Neural cell (in vitro differentiated cells): ENCODE measurements around the gene PRTN3. TPM values are rescaled to one million over a fixed set of nuclear protein-coding genes. Genes with fewer than 3 reads are reported as not detected.
"Not testable (repeated sequence)": the region's sequence is repeated elsewhere in the genome, so short reads cannot be mapped to it uniquely, and the experiment has no call there.

ENCODE experiments used
- H2AFZ ChIP-seq: fragments of 200-600, 300-800 bp; sonication (generic), shearing (Covaris generic); 2 replicates; pipeline ENCODE4 v1.6.0; 2014; ENCODE audit warnings: low read depth, mild to moderate bottlenecking, antibody characterized with exemption, low read length, moderate library complexity
- H3F3A ChIP-seq: fragments of 200-600 bp; shearing (Covaris generic); 2 replicates; pipeline ENCODE4 v1.6.1; 2016; ENCODE audit warnings: mild to moderate bottlenecking, moderate library complexity, mixed read lengths, antibody characterized with exemption, low read length; ENCODE audit not compliant: insufficient read depth, poor library complexity, severe bottlenecking
- H3K27ac ChIP-seq: fragments of 200-600, 300-800 bp; sonication (generic), shearing (Covaris generic); 2 replicates; pipeline ENCODE4 v1.5.1; 2014; ENCODE audit warnings: mild to moderate bottlenecking, low read length, moderate library complexity
- H3K27me3 ChIP-seq: fragments of 300-800, 200-600 bp; sonication (generic), shearing (Covaris generic); 2 replicates; pipeline ENCODE4 v1.6.0; 2014; ENCODE audit warnings: mild to moderate bottlenecking, low read depth, low read length, moderate library complexity; ENCODE audit not compliant: insufficient read depth
- H3K36me3 ChIP-seq: fragments of 300-800, 200-600 bp; sonication (generic), shearing (Covaris generic); 2 replicates; pipeline ENCODE4 v1.5.1; 2014; ENCODE audit warnings: mild to moderate bottlenecking, antibody characterized with exemption, low read length, moderate library complexity; ENCODE audit not compliant: insufficient read depth
- H3K4me2 ChIP-seq: fragments of 300-800, 200-600 bp; sonication (generic), shearing (Covaris generic); 2 replicates; pipeline ENCODE4 v1.6.0; 2014; ENCODE audit warnings: mild to moderate bottlenecking, low read length
- H3K4me3 ChIP-seq: fragments of 300-800, 200-600 bp; sonication (generic), shearing (Covaris generic); 2 replicates; pipeline ENCODE4 v1.5.1; 2014; ENCODE audit warnings: mild to moderate bottlenecking, low read length, moderate library complexity
- H3K79me2 ChIP-seq: fragments of 200-600 bp; shearing (Covaris generic); replicated peaks from 2 replicates; pipeline ENCODE4 v1.6.0; 2014; ENCODE audit warnings: mild to moderate bottlenecking, low read length, moderate library complexity; ENCODE audit not compliant: insufficient read depth
- H3K9ac ChIP-seq: fragments of 300-800, 200-600 bp; sonication (generic), shearing (Covaris generic); 2 replicates; pipeline ENCODE4 v1.6.1; 2016; ENCODE audit warnings: mild to moderate bottlenecking, low read length, mixed read lengths
- H3K9me2 ChIP-seq: fragments of 200-600 bp; shearing (Covaris generic); 2 replicates; pipeline ENCODE4 v1.6.1; 2016; ENCODE audit warnings: mild to moderate bottlenecking, low read length, mixed read lengths; ENCODE audit not compliant: insufficient read depth
- H3K9me3 ChIP-seq: fragments of 200-600, 300-800 bp; sonication (generic), shearing (Covaris generic); 2 replicates; pipeline ENCODE4 v1.6.1; 2016; ENCODE audit warnings: mild to moderate bottlenecking, mixed run types, low read length, moderate library complexity, mixed read lengths
- H4K20me1 ChIP-seq: fragments of 200-600 bp; shearing (Covaris generic); 2 replicates; pipeline ENCODE4 v1.6.1; 2016; ENCODE audit warnings: mild to moderate bottlenecking, mixed run types; ENCODE audit not compliant: insufficient read depth
- EP300 ChIP-seq: fragments of 450-650 bp; conservative IDR thresholded peaks from 2 replicates; pipeline ENCODE4 v1.6.1; 2014; ENCODE audit warnings: antibody characterized with exemption, mild to moderate bottlenecking, moderate library complexity; ENCODE audit not compliant: poor library complexity, severe bottlenecking
- EZH2 ChIP-seq: fragments of 200-600, 300-800 bp; shearing (Covaris generic), sonication (generic); IDR thresholded peaks from 2 replicates; pipeline ENCODE4 v1.6.1; 2014; ENCODE audit warnings: antibody characterized with exemption, low read length, borderline replicate concordance, mild to moderate bottlenecking; ENCODE audit not compliant: insufficient read depth, poor library complexity, severe bottlenecking
- MXI1 ChIP-seq: fragments of 450-650 bp; conservative IDR thresholded peaks from 2 replicates; pipeline ENCODE4 v1.6.1; 2014; ENCODE audit warnings: antibody characterized with exemption, mild to moderate bottlenecking; ENCODE audit not compliant: poor library complexity, severe bottlenecking
- POLR2AphosphoS5 ChIP-seq: IDR thresholded peaks from 2 replicates; pipeline ENCODE4 v1.6.1; 2012
- RAD21 ChIP-seq: fragments of 450-650 bp; conservative IDR thresholded peaks from 2 replicates; pipeline ENCODE4 v1.6.1; 2014; ENCODE audit warnings: antibody characterized with exemption, mild to moderate bottlenecking, moderate library complexity
- SMC3 ChIP-seq: fragments of 450-650 bp; conservative IDR thresholded peaks from 2 replicates; pipeline ENCODE4 v1.6.1; 2014; ENCODE audit warnings: antibody characterized with exemption, mild to moderate bottlenecking, moderate library complexity; ENCODE audit not compliant: poor library complexity
- TAF1 ChIP-seq: IDR thresholded peaks from 2 replicates; pipeline ENCODE4 v1.6.1; 2012; ENCODE audit warnings: low read depth
- polyA plus RNA-seq: library from polyadenylated mRNA; depleted of rRNA; stranded (reverse); fragments of >200 nt; gene quantifications from 2 replicates; pipeline ENCODE4 v1.2.3, GENCODE V29; 2014
- TF ChIP-seq, protein P1 (sequence below): IDR thresholded peaks from 2 replicates; pipeline ENCODE4 v1.6.1; 2012; ENCODE audit warnings: borderline replicate concordance
- TF ChIP-seq, protein P2 (sequence below): fragments of 450-650 bp; IDR thresholded peaks from 2 replicates; pipeline ENCODE4 v1.5.1; 2014; ENCODE audit warnings: antibody characterized with exemption, mild to moderate bottlenecking, moderate library complexity; ENCODE audit not compliant: poor library complexity, severe bottlenecking

PRTN3 gene
- polyA plus RNA-seq, 1 donor from 2014 or later, result not detected

DNA sequence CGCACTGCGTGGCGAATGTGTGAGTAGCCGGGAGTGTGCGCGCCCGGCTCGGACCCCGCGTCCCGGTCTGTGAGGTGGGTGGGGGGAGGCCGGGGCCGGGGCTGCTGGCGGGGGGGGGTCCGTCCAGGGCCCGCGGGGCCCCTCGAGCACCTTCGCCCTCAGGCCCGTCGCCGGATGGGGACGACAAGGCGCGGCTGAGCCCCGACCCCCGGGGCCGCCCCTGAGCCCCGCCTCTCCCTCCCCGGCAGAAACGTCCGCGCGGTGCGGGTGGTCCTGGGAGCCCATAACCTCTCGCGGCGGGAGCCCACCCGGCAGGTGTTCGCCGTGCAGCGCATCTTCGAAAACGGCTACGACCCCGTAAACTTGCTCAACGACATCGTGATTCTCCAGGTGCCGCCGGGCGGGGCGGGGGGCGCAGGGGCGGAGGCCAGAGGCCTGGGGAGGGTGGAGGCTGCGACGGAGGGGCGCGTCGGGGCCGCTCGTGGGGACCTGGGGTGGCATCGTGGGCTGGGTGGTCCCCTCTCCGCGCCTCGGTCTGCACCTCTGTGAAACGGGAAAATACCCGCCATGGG, 12.3 kb downstream of the PRTN3 start:
- no peaks in the 10 kb centered on the region for H3K36me3 ChIP-seq
- H3F3A ChIP-seq, result no peaks in the 10 kb centered on the region
- no peaks in the 10 kb centered on the region for H3K79me2 ChIP-seq
- H3K9ac ChIP-seq, result no peak overlapping the region
- peaks cover under 1% of the 10 kb centered on the region for H3K27me3 ChIP-seq
- no peak overlapping the region for H3K4me3 ChIP-seq
- no peak overlapping the region for H2AFZ ChIP-seq
- H3K9me3 ChIP-seq, result no peaks in the 10 kb centered on the region
- no peaks in the 10 kb centered on the region for H4K20me1 ChIP-seq
- no peak overlapping the region for H3K27ac ChIP-seq
- TF ChIP-seq SMC3, result no peak
- no peak for TF ChIP-seq RAD21
- no peak for TF ChIP-seq TAF1
- TF ChIP-seq, protein P1, sequence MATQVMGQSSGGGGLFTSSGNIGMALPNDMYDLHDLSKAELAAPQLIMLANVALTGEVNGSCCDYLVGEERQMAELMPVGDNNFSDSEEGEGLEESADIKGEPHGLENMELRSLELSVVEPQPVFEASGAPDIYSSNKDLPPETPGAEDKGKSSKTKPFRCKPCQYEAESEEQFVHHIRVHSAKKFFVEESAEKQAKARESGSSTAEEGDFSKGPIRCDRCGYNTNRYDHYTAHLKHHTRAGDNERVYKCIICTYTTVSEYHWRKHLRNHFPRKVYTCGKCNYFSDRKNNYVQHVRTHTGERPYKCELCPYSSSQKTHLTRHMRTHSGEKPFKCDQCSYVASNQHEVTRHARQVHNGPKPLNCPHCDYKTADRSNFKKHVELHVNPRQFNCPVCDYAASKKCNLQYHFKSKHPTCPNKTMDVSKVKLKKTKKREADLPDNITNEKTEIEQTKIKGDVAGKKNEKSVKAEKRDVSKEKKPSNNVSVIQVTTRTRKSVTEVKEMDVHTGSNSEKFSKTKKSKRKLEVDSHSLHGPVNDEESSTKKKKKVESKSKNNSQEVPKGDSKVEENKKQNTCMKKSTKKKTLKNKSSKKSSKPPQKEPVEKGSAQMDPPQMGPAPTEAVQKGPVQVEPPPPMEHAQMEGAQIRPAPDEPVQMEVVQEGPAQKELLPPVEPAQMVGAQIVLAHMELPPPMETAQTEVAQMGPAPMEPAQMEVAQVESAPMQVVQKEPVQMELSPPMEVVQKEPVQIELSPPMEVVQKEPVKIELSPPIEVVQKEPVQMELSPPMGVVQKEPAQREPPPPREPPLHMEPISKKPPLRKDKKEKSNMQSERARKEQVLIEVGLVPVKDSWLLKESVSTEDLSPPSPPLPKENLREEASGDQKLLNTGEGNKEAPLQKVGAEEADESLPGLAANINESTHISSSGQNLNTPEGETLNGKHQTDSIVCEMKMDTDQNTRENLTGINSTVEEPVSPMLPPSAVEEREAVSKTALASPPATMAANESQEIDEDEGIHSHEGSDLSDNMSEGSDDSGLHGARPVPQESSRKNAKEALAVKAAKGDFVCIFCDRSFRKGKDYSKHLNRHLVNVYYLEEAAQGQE, result no peak
- TF ChIP-seq EZH2, result no peak
- TF ChIP-seq EP300, result no peak
- no peak for TF ChIP-seq POLR2AphosphoS5
- no peaks in the 10 kb centered on the region for H3K9me2 ChIP-seq
- H3K4me2 ChIP-seq, result no peak overlapping the region

DNA sequence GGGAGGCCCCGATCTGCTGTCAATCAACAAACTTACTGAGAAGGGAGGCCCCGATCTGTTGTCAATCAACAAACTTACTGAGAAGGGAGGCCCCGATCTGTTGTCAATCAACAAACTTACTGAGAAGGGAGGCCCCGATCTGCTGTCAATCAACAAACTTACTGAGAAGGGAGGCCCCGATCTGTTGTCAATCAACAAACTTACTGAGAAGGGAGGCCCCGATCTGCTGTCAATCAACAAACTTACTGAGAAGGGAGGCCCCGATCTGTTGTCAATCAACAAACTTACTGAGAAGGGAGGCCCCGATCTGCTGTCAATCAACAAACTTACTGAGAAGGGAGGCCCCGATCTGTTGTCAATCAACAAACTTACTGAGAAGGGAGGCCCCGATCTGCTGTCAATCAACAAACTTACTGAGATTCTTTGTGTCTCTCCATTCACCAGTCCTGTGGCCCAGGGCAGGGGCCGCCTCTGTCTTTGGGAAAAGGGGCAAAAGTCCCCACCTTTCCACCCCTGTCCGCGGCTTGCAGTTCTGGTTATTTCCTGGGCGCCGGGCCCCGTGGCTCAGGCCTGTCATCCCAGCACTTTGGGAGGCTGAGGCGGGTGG, 12.9 kb downstream of the PRTN3 start:
- H3K9ac ChIP-seq, H4K20me1 ChIP-seq, H3K27ac ChIP-seq, H2AFZ ChIP-seq, H3K4me3 ChIP-seq, H3K4me2 ChIP-seq, H3F3A ChIP-seq, H3K9me2 ChIP-seq, H3K27me3 ChIP-seq, H3K36me3 ChIP-seq, H3K9me3 ChIP-seq, H3K79me2 ChIP-seq: not testable (repeated sequence)

DNA sequence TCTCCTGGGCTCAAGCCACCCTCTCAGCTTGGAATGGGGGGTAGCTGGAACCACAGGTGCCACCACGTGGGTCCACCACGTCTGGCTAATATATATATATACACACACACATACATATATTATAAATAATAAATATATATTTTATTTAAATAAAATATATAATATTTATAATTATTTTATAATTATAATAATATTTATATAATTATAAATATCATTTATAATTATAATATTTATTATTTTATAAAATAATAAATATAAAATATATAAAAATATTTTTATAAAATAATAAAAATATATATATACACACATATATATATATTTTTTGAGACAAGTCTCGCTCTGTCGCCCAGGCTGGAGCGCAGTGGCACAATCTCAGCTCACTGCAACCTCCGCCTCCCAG, 13.8 kb downstream of the PRTN3 start:
- Histone ChIP-seq H3K27me3 (peaks cover 15% of the 10 kb centered on the region), H3K36me3 (no peaks in the 10 kb centered on the region), H3K9ac (no peak overlapping the region), H4K20me1 (no peaks in the 10 kb centered on the region), H2AFZ (no peak overlapping the region), H3K9me2 (no peaks in the 10 kb centered on the region), H3K4me3 (no peak overlapping the region), H3K27ac (no peak overlapping the region), H3K9me3 (no peaks in the 10 kb centered on the region), H3K4me2 (no peak overlapping the region), H3F3A (no peaks in the 10 kb centered on the region), H3K79me2 (no peaks in the 10 kb centered on the region)
- no peak for TF ChIP-seq EP300
- no peak for TF ChIP-seq MXI1
- no peak for TF ChIP-seq EZH2
- TF ChIP-seq, protein P1, result no peak
- no peak for TF ChIP-seq TAF1
- TF ChIP-seq, protein P2, sequence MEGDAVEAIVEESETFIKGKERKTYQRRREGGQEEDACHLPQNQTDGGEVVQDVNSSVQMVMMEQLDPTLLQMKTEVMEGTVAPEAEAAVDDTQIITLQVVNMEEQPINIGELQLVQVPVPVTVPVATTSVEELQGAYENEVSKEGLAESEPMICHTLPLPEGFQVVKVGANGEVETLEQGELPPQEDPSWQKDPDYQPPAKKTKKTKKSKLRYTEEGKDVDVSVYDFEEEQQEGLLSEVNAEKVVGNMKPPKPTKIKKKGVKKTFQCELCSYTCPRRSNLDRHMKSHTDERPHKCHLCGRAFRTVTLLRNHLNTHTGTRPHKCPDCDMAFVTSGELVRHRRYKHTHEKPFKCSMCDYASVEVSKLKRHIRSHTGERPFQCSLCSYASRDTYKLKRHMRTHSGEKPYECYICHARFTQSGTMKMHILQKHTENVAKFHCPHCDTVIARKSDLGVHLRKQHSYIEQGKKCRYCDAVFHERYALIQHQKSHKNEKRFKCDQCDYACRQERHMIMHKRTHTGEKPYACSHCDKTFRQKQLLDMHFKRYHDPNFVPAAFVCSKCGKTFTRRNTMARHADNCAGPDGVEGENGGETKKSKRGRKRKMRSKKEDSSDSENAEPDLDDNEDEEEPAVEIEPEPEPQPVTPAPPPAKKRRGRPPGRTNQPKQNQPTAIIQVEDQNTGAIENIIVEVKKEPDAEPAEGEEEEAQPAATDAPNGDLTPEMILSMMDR, result no peak
- no peak for TF ChIP-seq RAD21
- TF ChIP-seq POLR2AphosphoS5, result no peak
- no peak for TF ChIP-seq SMC3
